NCI-H2227 treated with DMSO at 0.1 percent for 48 hours (cell line): ENCODE data around the gene RBMS3.

ENCODE experiments used
- DNase-seq: peaks from one replicate; lab custom pipeline; 2025; lab: John Stamatoyannopoulos, UW

RBMS3 gene

DNA sequence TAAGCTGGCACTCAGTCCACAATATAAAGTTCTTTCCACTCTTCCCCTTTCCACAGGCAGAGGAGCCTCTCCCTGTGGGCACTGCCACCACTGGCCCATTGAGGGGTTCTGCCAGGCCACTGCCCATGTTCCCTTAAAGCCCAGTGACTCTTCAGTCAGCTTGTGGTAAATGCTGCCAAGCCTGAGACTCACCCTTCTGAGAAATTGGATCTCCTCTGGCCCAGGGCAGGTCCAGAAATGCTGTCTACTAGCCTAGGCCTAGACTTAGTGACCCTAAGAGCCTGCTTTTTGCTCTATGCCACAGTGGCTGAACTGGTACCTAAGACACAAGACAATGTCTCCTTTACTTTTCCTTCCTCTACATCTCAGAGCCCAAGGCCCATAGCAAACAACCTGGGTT is 295.8 kb downstream of the RBMS3 start:
- DNase-seq: no peak

- DNase-seq: no peak
Measured at GRCh38 chr3:29577250-29577649, 296.4 kb downstream of the RBMS3 start.

GRCh38 chr3:29581311-29581710 is 300.4 kb downstream of the RBMS3 start:
- DNase-seq: no peak

DNA sequence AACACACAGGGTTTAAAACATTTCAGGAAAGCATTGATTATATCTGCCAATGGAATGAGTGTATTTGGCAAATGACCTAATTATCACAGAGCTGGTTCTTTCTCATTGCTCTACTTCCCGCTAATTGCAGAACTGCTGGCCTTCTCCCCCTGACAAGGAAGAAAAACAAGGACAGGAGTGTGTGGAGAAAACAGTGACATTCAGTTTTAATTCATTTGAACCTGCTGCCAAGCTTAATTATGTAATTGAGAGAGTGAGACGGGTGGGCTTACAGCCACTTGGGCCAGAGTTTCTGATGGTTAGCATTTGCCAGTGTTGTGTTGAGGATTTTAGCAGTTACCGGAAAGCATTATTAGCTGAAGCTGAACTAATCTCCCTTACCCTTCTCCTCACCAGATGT is 301.4 kb downstream of the RBMS3 start:
- DNase-seq: no peak

DNA sequence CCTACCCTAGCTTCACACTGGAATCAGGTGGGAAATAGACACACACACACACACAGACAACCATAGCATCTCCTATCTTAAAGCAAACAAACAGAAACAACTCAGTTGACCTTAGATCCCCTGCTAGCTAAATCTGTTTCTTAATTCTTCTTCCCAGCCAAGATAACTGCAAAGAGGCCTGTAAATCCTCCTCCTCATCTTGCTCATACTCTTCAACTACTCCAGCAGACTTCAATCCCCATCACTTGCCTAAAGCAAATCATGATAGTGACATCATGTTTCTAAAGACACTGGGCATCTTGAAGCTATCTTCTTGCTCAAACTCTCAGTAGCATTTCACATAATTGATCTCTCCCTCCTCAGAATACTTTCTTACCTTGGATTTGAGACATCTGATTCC is 303.0 kb downstream of the RBMS3 start:
- DNase-seq: no peak

DNA sequence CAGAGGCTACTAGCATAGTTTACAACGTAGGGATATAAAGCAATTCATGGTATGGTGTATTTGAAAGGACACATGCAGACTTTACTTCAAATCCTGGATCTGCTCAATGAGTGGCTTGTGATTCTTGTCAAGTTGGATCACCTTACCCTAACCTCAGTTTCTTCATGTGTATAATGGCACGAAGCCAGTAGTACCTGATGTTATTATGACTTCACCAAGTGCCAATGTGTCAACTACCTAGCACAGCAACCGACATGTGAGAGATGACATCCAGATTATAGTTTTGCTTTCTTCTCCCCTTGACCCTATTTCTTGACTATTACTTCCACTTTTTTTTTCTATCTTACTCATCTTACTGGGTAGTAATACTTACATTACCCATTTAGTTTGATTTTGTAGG is 304.5 kb downstream of the RBMS3 start:
- DNase-seq: no peak

DNA sequence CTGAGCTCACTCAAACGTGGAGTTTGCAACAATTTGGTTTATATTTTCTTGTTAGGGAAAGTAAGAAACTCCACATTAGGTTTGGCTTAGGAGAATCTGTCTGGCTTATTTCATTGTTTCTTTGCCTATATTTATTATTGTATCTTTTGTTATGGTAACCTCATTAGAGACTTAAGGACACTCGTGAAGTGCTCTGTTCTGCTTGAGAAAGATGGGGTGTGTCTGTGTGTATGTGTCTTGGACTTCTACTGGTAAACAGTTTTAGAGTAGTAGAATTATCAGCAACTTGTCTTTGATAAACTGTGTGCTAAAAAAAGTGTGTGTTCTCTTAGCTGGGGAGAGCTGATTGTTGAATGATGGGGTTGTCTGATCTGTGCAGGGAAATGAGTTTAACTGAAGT is 306.5 kb downstream of the RBMS3 start:
- DNase-seq: no peak

GRCh38 chr3:29590012-29590411 is 309.1 kb downstream of the RBMS3 start:
- no peak for DNase-seq

- no peak for DNase-seq
Measured at GRCh38 chr3:29590461-29590860, 309.6 kb downstream of the RBMS3 start.

DNA sequence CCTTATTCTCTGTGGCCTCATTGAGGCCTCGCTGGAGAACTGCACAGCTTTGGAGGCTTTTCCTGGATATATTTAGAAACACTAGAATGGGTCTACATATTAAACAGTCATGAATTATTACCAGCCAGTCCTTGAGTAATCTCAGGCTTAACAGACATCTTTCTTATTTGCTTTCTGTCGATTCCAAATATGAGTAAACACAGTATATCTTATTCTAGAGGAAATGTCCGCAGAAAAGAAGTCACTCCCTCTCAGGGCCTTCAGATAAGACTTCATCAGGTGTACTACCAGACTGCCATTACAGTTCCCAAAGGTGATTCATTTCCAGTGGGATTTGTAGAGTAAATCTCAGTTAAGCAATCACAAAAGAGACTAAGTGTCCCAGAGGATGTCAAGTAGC is 310.7 kb downstream of the RBMS3 start:
- no peak for DNase-seq

DNA sequence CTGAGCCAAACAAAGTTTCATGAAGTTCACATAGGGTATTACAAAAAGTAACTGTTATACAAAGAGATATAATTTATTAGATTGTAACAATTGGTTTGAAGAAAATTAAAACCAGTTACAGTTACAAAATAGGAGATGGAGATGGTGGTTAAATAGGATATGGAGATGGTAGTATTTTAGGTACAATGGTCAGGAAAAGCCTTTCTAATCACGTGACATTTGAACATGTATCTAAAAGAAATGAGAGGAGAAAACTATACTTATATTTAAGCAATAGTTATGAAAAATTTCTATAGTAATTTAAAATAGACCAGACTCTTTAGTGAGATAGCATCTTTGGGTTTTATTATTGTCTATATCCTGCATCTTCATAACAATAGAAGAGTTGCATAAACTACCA is 312.9 kb downstream of the RBMS3 start:
- DNase-seq: no peak

DNA sequence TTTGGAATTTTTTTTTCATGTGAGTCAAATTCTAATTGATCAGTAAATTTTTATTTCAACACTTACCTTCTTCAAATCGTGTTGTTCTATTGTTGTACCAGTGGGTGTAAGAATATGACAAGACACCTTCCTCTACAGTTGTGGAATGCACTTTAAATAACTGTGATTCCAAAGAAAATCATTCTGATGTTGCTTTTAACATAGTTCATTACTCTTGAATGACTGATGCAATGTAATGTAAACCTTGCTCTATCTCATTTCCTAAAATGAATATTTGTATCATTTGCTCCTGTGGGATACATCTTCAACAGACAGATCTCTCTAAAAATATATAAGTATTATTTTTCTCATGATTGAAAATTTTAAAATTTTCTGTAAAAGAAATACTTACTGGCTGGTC is 313.4 kb downstream of the RBMS3 start:
- no peak for DNase-seq

GRCh38 chr3:29597376-29598008 is 316.6 kb downstream of the RBMS3 start:
- DNase-seq: no peak

DNA sequence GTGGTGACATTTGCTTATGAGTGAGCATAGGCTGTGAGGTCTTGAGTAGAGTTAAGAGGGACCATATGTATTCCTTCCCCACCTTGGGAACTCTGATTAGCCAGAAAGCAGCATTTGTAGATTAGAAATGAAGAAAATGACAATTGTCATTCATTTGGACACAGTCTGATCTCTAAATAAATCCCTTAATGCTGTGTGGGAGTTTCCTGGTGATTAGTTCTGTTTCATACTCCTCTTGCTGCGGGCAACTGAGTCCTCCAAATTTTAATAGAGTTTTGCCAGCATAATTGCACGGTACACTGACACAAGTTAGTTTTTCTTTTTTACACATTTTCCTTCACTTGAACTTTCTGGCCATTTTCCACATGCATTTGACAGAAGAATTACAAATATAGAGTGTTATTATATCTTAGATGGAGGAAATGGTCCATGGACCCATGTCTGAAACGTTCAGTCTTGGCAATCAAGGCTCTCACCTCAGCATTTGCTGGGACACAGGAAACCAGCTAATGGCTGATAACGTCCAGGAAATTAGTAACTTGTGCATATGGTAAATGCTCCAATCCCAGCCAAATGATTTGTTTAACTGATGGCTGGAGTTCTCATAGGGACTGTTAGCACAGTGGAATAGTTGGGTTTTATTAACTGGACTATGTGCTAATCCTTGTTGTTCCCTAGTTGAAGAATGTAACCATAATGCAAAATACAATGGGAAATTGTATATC is 321.2 kb downstream of the RBMS3 start:
- DNase-seq: no peak

DNA sequence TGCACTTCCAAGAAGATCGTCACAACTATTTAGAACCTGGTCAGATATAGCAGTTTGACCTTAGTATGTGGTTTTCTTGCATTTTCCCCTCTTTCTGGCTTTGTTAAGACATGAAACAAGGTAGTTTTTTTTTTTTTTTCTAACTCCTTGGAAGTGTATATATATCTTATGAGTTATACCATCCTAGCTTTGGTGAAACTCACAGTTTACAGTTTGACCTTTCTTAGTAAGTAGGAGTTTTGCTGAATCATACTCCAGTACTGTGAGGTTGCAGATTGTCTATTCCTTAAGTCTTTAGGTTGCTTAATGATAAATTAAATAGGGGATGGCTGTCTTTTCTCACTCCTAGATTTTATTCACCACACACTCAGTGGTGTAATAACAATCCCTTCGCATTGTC is 325.0 kb downstream of the RBMS3 start:
- no peak for DNase-seq

GRCh38 chr3:29606416-29606815 is 325.5 kb downstream of the RBMS3 start:
- no peak for DNase-seq

- DNase-seq: no peak
Measured at GRCh38 chr3:29608414-29609327, 327.8 kb downstream of the RBMS3 start.

DNA sequence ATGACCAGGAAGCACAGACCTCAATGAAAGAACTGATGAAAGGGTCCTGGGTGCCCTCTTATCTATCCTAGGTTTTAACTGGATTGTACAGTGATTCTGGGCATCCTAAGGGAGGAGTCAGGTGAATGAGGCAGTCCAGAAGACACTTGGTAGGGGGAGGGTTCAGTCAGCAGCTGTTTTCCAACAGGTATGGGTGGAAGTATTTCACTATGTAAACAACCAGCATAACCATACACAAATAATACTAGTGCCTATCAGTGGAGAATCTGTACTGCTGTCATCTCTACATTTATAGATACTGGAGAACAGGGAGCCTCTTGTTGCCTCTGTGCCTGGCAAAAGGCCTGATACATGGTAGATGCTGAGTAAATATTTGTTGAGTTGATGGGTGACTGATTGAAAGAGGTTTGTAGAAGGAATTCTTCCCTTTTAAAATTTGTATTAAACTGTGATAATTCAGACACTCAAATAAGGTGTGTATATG is 328.5 kb downstream of the RBMS3 start:
- DNase-seq: no peak

DNA sequence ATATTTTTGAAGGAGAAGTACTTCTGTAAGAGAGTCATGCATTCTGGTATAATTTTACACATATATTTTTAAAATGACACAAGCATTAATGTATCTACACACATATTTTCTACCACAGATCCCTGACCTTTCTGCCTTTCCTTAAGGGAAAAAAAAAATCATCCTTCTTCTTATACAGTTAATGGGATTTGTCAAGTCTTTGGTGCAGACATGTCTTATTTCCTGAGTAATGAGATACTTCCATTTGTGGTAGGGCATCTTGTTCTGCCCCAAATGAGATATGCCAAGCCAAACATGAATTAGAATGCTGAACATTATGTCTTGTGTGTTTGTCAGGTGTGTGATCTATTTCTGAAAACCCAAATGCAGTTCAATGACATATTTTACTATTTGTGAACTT is 329.9 kb downstream of the RBMS3 start:
- DNase-seq: no peak

GRCh38 chr3:29611252-29611651 is 330.4 kb downstream of the RBMS3 start:
- no peak for DNase-seq

GRCh38 chr3:29612536-29612935 is 331.7 kb downstream of the RBMS3 start:
- DNase-seq: no peak

- no peak for DNase-seq
Measured at GRCh38 chr3:29614954-29615353, 334.1 kb downstream of the RBMS3 start.
